Subcutaneous adipose tissue (tissue), 4 donors: Measurements from ENCODE around the gene ZNF146. TPM values are rescaled to one million over a fixed set of nuclear protein-coding genes. Genes with fewer than 3 reads are reported as not detected.

Experiments used
- CTCF ChIP-seq: fragments of 450-650 bp; IDR thresholded peaks from one replicate; pipeline ENCODE4 v1.5.1; 2016; ENCODE audit warnings: low read depth, mild to moderate bottlenecking, control low read depth, antibody characterized with exemption, moderate library complexity
- total RNA-seq, 4 donors: library from RNA; depleted of rRNA; stranded (reverse); fragments of >200 nt; gene quantifications; one replicate each; pipeline ENCODE4 v1.1.0, GENCODE V29; 2016

Gene ZNF146
- total RNA-seq, 4 donors from 2014 or later: 39.1 to 76.4 (median 69.2) TPM

GRCh38 chr19:36246006-36246481 lies 31.1 kb downstream of the ZNF146 start:
- no peak for TF ChIP-seq CTCF

GRCh38 chr19:36252047-36252446 lies 37.1 kb downstream of the ZNF146 start:
- no peak for TF ChIP-seq CTCF

- no peak for TF ChIP-seq CTCF
Observed at GRCh38 chr19:36254848-36255247, 39.9 kb downstream of the ZNF146 start.

- no peak for TF ChIP-seq CTCF
Observed at GRCh38 chr19:36255316-36255715, 40.4 kb downstream of the ZNF146 start.

- TF ChIP-seq CTCF: no peak
Observed at GRCh38 chr19:36256064-36256463, 41.2 kb downstream of the ZNF146 start.

- TF ChIP-seq CTCF: no peak
Observed at GRCh38 chr19:36256853-36257519, 42.1 kb downstream of the ZNF146 start.

GRCh38 chr19:36257520-36257876 lies 42.6 kb downstream of the ZNF146 start:
- no peak for TF ChIP-seq CTCF
